ENCODE data around the gene PRAMEF10.
"Not testable (repeated sequence)": the region's sequence is repeated elsewhere in the genome, so short reads cannot be mapped to it uniquely, and the experiment has no call there.

The PRAMEF10 gene

GRCh38 chr1:12898170-12898569 is at the start of gene PRAMEF10:
PRAMEF10 (minus strand) TSS chr1:12898270; CDS start chr1:12895847, 2,423 bp downstream.
- not testable (repeated sequence) for H3K27ac Mint-ChIP-seq; H3K4me1 Mint-ChIP-seq (ENCODE audit: low read depth); H3K36me3 Mint-ChIP-seq (ENCODE audit: low read depth); H3K4me3 Mint-ChIP-seq; H3K9me3 Mint-ChIP-seq; DNase-seq (ENCODE audit: low spot score); H3K27me3 Mint-ChIP-seq (ENCODE audit: low read depth)

DNA sequence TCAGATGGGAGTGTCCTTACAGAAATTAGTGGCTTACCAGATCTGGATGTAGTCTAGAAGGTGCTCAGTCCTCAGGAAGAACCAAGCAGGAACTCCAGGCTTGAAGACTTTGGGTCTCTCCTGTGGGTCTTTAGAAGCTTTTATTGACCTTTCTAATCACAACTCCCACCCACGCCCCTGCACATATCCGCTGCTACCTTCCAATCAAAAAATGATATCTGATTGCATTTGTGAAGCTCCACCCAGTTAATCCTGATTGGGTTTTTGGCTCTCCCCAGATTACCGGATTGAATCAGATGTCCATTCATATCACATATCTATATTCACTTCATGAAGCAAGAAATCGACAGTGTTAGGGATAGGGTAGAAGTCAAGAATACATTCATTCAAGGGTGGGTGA is 49.4 kb upstream of the PRAMEF10 start, which contains the start of gene PRAMEF6:
Gene PRAMEF6, minus strand, starts transcription at position 101 of the 400 bp plus-strand sequence. CDS start 5,062 bp downstream, outside the sequence.
- not testable (repeated sequence) for H3K27me3 Mint-ChIP-seq (ENCODE audit: low read depth); H3K9me3 Mint-ChIP-seq; DNase-seq (ENCODE audit: low spot score); H3K27ac Mint-ChIP-seq; H3K4me3 Mint-ChIP-seq; H3K4me1 Mint-ChIP-seq (ENCODE audit: low read depth); H3K36me3 Mint-ChIP-seq (ENCODE audit: low read depth)

- H3K27me3 Mint-ChIP-seq (ENCODE audit: low read depth); H3K4me1 Mint-ChIP-seq (ENCODE audit: low read depth); H3K9me3 Mint-ChIP-seq; H3K36me3 Mint-ChIP-seq (ENCODE audit: low read depth); H3K4me3 Mint-ChIP-seq; H3K27ac Mint-ChIP-seq; DNase-seq (ENCODE audit: low spot score): not testable (repeated sequence)
These were observed 26.3 kb upstream of the PRAMEF10 start for GRCh38 chr1:12924368-12924767.

- not testable (repeated sequence) for H3K4me1 Mint-ChIP-seq (ENCODE audit: low read depth); H3K27ac Mint-ChIP-seq
These were observed 23.7 kb upstream of the PRAMEF10 start for GRCh38 chr1:12921749-12922148.

DNA sequence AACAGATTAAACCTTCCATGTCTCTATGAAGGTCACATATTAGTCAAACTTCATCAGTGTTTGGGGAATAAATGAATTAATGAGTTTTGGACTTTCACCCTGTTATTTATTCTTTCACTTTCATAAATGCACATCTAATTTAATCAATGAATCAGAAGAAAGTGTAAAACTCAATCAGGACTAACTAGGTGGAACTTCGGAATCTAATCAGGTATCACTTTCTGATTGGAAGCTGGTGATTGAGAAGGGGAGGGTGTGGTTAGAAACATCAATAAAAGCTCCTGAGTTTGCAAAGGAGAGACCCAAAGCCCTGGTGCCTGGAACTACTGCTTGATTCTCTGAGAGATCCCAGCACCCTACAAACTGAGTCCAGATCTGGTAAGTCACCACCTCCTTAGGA is 18.2 kb upstream of the PRAMEF10 start, which contains the start of gene PRAMEF7:
Gene PRAMEF7, plus strand, starts transcription at position 301 of the 400 bp plus-strand sequence. CDS start 1,083 bp downstream, outside the sequence.
- not testable (repeated sequence) for DNase-seq (ENCODE audit: low spot score); H3K4me3 Mint-ChIP-seq; H3K36me3 Mint-ChIP-seq (ENCODE audit: low read depth); H3K4me1 Mint-ChIP-seq (ENCODE audit: low read depth); H3K27ac Mint-ChIP-seq; H3K9me3 Mint-ChIP-seq; H3K27me3 Mint-ChIP-seq (ENCODE audit: low read depth)

More at GRCh38 chr1:12921749-12922148, 23.7 kb upstream of the PRAMEF10 start:
- H3K9me3 Mint-ChIP-seq; H3K4me3 Mint-ChIP-seq; H3K27me3 Mint-ChIP-seq (ENCODE audit: low read depth); DNase-seq (ENCODE audit: low spot score); H3K36me3 Mint-ChIP-seq (ENCODE audit: low read depth): not testable (repeated sequence)

- DNase-seq (ENCODE audit: low spot score); H3K36me3 Mint-ChIP-seq (ENCODE audit: low read depth); H3K4me3 Mint-ChIP-seq; H3K4me1 Mint-ChIP-seq (ENCODE audit: low read depth); H3K27me3 Mint-ChIP-seq (ENCODE audit: low read depth); H3K9me3 Mint-ChIP-seq; H3K27ac Mint-ChIP-seq: not testable (repeated sequence)
These were observed 5.9 kb upstream of the PRAMEF10 start for GRCh38 chr1:12903793-12904572.

- DNase-seq (ENCODE audit: low spot score); H3K27me3 Mint-ChIP-seq (ENCODE audit: low read depth); H3K27ac Mint-ChIP-seq; H3K4me1 Mint-ChIP-seq (ENCODE audit: low read depth); H3K9me3 Mint-ChIP-seq; H3K4me3 Mint-ChIP-seq; H3K36me3 Mint-ChIP-seq (ENCODE audit: low read depth): not testable (repeated sequence)
These were observed 1.1 kb upstream of the PRAMEF10 start for GRCh38 chr1:12899186-12899585.

GRCh38 chr1:12886101-12886500 is 12.0 kb downstream of the PRAMEF10 start, which contains the start of gene PRAMEF4:
PRAMEF4 (minus strand) TSS chr1:12886201; CDS start chr1:12883394, 2,807 bp downstream.
- not testable (repeated sequence) for H3K27me3 Mint-ChIP-seq (ENCODE audit: low read depth); H3K9me3 Mint-ChIP-seq; H3K36me3 Mint-ChIP-seq (ENCODE audit: low read depth); H3K4me1 Mint-ChIP-seq (ENCODE audit: low read depth); H3K4me3 Mint-ChIP-seq; H3K27ac Mint-ChIP-seq; DNase-seq (ENCODE audit: low spot score)

GRCh38 chr1:12878453-12878852 is 19.6 kb downstream of the PRAMEF10 start:
- not testable (repeated sequence) for H3K9me3 Mint-ChIP-seq; H3K27me3 Mint-ChIP-seq (ENCODE audit: low read depth); H3K27ac Mint-ChIP-seq; H3K4me3 Mint-ChIP-seq; H3K4me1 Mint-ChIP-seq (ENCODE audit: low read depth); DNase-seq (ENCODE audit: low spot score); H3K36me3 Mint-ChIP-seq (ENCODE audit: low read depth)

DNA sequence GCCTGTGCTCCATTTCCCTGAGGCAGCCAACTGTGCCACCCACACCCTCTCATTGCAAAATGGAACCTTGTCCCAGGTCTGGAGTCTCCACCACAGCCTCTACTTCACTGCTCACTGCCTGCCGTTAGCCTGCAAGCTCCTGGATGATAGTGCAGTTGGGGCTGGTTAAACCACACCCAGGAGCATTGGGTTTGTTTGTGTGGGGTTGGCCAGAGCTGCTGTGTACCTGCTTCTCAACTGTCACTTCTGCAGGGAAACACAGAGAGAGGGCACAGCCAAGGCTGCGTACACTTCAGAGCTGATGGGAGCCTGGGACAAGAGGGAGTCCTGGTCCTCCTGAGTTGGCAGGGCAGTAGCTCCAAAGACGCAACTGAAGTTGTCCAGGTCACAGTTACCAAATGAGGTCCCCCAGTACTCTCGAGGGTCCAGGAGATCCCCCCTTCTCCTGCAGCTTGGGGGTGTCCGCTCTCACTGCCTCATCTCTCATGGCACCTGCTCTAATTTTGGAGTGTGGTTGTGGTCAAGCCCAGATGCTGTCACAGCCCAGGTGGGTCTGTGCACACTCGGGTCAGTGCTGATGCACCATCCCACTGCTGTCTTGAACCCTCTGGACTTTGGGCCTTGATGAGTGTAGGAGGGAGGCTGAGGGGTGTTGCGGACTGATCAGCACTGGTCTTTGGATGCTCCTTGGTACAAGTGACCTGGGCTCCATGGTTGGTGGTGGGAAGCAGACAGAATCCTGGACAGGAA is 34.8 kb downstream of the PRAMEF10 start:
- not testable (repeated sequence) for H3K9me3 Mint-ChIP-seq; H3K36me3 Mint-ChIP-seq (ENCODE audit: low read depth); H3K27ac Mint-ChIP-seq; H3K4me3 Mint-ChIP-seq; DNase-seq (ENCODE audit: low spot score); H3K27me3 Mint-ChIP-seq (ENCODE audit: low read depth); H3K4me1 Mint-ChIP-seq (ENCODE audit: low read depth)

DNA sequence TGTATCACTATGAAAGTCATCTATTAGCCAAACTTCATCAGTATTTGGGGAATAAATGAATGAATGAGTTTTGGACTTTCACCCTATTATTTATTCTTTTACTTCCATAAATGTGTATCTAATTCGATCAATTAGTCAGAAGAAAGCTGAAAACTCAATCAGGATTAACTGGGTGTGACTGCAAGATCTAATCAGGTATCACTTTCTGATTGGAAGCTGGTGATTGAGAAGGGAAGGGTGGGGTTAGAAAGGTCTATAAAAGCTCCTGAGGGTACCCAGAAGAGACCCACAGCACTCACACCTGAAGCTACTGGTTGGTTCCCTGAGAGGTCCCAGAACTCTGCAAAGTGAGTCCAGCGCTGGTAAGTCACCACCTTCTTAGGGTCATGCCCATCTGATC is 41.3 kb downstream of the PRAMEF10 start, which contains the start of gene PRAMEF2:
Gene PRAMEF2, plus strand, starts transcription at position 301 of the 400 bp plus-strand sequence. CDS start 1,924 bp downstream, outside the sequence.
- H3K4me3 Mint-ChIP-seq; H3K4me1 Mint-ChIP-seq (ENCODE audit: low read depth); DNase-seq (ENCODE audit: low spot score); H3K27me3 Mint-ChIP-seq (ENCODE audit: low read depth); H3K36me3 Mint-ChIP-seq (ENCODE audit: low read depth); H3K9me3 Mint-ChIP-seq; H3K27ac Mint-ChIP-seq: not testable (repeated sequence)

- Mint-ChIP-seq H3K27me3 (ENCODE audit: low read depth) (no peaks in the 10 kb centered on the region), H3K4me3 (no peak overlapping the region), H3K9me3 (peaks cover 4% of the 10 kb centered on the region), H3K27ac (no peak overlapping the region), H3K4me1 (ENCODE audit: low read depth) (no peaks in the 10 kb centered on the region), H3K36me3 (ENCODE audit: low read depth) (no peaks in the 10 kb centered on the region)
- DNase-seq (ENCODE audit: low spot score) = no peak
These were observed 46.3 kb downstream of the PRAMEF10 start for GRCh38 chr1:12851779-12852178.

DNA sequence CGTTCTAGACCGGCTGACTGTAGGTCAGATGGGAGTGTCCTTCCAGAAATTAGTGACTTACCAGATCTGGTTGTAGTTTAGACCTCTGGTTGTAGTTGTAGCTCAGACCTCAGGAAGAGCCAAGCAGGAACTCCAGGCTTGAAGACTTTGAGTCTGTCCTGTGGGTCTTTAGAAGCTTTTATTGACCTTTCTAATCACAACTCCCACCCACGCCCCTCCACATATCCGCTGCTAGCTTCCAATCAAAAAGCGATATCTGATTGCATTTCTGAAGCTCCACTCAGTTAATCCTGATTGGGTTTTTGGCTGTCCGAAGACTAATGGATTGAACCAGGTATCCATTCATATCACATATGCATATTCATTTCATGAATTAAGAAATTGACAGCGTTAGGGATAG is 49.5 kb downstream of the PRAMEF10 start, which contains the start of gene HNRNPCL1:
Gene HNRNPCL1, minus strand, starts transcription at position 101 of the 400 bp plus-strand sequence. CDS start 431 bp downstream, outside the sequence.
- not testable (repeated sequence) for H3K4me1 Mint-ChIP-seq (ENCODE audit: low read depth); H3K36me3 Mint-ChIP-seq (ENCODE audit: low read depth); H3K27me3 Mint-ChIP-seq (ENCODE audit: low read depth); H3K27ac Mint-ChIP-seq; H3K4me3 Mint-ChIP-seq; DNase-seq (ENCODE audit: low spot score); H3K9me3 Mint-ChIP-seq
